RWPE1 (cell line): Measurements from ENCODE around the gene ADI1.
A peak's percentile ranks its signal among the peaks of the same experiment; 100 is the strongest.

Experiments
- CTCF ChIA-PET: fragments of 350-600 bp; sonication (Branson Sonifier 250); formaldehyde crosslinking; extraction: SDS; loops from one replicate; lab custom pipeline; 2021; lab: Yijun Ruan, JAX
- POLR2A ChIA-PET: fragments of 400-600 bp; formaldehyde crosslinking; extraction: SDS; loops from one replicate; lab custom pipeline; 2020; ENCODE audit warnings: antibody characterized with exemption; ENCODE audit not compliant: low non-redundant PET; lab: Yijun Ruan, JAX
- DNase-seq: peaks from one replicate; pipeline ENCODE4 v3.0.0; 2012; ENCODE audit warnings: low spot score
- H3K27ac ChIP-seq: fragments of 450-650 bp; 2 replicates; pipeline ENCODE4 v1.5.1; 2017
- TF ChIP-seq, protein P1 (sequence below): fragments of 450-650 bp; conservative IDR thresholded peaks from 2 replicates; pipeline ENCODE4 v1.5.1; 2017; ENCODE audit warnings: low read depth, mild to moderate bottlenecking

Gene ADI1

GRCh38 chr2:3539836-3540235 lies 20.5 kb upstream of the ADI1 start:
- H3K27ac ChIP-seq: 0 out of 2 replicates have a peak overlapping the region, but pooled peaks have one; percentile 18
- TF ChIP-seq, protein P1, sequence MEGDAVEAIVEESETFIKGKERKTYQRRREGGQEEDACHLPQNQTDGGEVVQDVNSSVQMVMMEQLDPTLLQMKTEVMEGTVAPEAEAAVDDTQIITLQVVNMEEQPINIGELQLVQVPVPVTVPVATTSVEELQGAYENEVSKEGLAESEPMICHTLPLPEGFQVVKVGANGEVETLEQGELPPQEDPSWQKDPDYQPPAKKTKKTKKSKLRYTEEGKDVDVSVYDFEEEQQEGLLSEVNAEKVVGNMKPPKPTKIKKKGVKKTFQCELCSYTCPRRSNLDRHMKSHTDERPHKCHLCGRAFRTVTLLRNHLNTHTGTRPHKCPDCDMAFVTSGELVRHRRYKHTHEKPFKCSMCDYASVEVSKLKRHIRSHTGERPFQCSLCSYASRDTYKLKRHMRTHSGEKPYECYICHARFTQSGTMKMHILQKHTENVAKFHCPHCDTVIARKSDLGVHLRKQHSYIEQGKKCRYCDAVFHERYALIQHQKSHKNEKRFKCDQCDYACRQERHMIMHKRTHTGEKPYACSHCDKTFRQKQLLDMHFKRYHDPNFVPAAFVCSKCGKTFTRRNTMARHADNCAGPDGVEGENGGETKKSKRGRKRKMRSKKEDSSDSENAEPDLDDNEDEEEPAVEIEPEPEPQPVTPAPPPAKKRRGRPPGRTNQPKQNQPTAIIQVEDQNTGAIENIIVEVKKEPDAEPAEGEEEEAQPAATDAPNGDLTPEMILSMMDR: no peak
- no peak for DNase-seq
- ChIA-PET POLR2A (no interaction called here), CTCF (interaction anchor here (0.7 kb wide), 1 partner anchor 120 kb away, joined by 3 read pairs; no protein-coding TSS in a partner anchor)

DNA sequence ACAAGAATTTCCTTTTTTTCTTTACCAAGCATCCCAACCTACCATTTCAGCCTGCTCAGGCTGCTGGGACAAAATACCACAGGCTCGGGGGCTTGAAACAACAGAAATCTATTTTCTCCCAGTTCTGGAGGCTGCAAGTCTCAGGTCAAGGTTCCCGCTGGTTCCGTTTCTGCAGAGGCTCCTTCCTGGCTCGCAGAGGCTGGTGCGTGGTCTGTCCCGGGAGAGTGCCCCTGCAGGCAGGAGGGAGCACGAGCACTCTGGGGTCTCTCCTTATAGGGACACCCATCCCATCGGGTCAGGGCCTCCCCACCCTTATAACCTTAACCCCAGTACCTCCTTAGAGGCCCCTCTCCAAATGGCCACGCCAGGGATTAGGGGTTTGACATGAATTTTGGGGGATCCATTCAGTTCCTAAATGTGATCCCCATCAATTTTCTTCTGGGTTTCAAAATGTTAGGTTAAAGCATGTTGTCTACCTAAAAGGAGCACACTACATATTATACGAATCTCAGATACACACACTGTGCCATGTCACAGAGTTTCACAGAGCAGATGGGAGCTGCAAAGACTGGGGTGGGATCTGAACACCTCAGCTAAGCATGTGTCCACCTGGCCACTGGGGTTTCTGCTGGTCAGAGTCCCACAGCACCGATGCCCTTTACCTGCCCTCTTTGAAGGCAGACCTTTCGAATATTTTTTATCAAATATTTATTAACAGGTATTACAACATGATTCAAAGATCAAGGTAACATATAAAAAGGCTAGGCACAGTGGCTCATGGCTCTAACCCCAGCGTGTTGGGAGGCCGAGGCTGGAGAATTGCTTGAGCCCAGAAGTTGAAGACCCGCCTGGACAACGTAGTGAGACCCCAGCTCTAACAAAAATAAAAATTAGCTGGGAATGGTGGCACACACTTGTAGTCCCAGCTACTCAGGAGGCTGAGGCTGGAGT lies 17.6 kb upstream of the ADI1 start:
- DNase-seq: no peak
- peak overlapping the region; percentile 99 for H3K27ac ChIP-seq
- TF ChIP-seq, protein P1: no peak
- CTCF ChIA-PET: no interaction called here
- POLR2A ChIA-PET: no interaction called here

DNA sequence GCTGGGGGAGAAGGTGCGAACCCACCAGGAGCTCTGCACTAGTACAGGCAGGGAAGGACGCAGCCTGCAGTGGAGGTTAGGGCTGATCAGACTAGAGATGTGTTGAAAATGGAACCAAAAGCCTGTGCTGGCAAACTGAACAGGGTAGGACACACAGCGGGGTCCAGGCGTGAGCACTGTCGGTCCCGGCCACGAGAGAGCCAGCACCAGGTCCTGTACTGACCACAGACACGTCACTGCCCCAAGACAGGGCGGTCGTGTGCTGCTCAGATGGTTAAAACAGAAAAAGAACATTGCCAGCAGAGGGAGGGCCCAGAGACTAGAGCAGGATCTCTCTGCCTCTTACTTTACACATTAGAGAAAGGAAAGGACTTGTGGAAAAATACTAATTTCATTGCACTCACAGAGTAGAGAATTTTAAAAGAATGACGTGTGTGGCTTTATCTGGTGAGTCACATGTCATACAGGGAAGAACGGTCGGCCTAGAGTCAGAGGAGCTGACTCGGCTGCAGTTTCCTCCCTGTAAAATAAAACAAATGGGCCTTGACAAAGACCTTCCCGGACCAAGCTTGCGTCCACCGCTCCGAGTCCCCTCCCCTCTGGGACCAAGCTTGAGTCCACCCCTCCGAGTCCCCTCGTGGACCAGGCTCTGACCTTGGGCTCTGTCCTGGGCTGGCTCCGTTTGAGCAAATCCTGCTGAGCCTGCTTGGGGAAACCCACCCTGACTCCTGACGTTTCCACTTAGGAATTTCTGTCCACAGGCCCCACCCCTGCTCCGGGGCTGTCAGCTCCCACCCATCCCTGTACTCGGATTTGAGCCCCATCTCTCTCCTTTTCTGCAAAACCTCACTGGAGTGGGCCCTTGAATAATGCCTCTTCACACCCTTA lies 16.7 kb upstream of the ADI1 start:
- POLR2A ChIA-PET: no interaction called here
- CTCF ChIA-PET: no interaction called here
- TF ChIP-seq, protein P1: no peak
- DNase-seq: peak; percentile 67
- H3K27ac ChIP-seq: peak overlapping the region; percentile 99

DNA sequence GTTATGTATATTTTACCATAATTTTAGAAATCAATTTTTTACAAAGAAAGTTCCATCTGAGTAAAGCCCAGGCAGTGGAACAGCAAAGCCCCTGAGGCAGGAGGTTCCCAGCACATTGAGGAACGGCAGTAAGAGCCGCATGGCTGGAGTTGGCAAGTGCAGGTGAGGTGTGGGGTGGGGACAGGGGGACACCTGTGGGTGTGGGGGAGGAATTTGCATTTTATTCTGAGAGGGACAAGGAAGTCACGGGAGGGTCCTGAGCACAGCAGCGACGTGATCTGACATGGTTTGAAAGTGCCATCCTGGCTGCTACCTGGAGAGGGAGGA lies 16.1 kb upstream of the ADI1 start:
- TF ChIP-seq, protein P1: no peak
- POLR2A ChIA-PET: no interaction called here
- H3K27ac ChIP-seq: peak overlapping the region; percentile 99
- no peak for DNase-seq
- CTCF ChIA-PET: no interaction called here

GRCh38 chr2:3534251-3534814 lies 15.0 kb upstream of the ADI1 start:
- CTCF ChIA-PET: interaction anchor here (0.5 kb wide), 1 partner anchor 9 kb away, joined by 5 read pairs; no protein-coding TSS in a partner anchor
- DNase-seq: no peak
- peak overlapping the region; percentile 99 for H3K27ac ChIP-seq
- POLR2A ChIA-PET: no interaction called here
- TF ChIP-seq, protein P1: no peak

DNA sequence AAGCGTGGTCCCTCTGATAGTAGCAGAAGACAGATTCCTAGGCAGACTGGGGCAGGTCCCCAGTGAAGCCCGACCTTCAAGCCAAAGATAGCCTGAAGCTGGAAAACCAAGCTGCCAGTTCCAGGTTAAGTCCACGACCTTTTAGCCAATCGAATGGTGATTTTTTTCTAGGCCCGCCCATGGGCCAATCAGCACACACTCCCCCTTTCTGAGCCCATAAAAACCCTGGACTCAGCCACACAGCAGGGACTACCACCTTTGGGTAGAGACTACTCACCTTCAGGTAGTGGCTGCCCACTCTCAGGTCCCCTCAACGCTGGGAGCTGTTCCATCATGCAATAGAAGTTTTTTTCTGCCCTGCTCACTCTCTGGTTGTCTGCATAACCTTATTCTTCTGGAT lies 14.5 kb upstream of the ADI1 start:
- ChIA-PET POLR2A (no interaction called here), CTCF (no interaction called here)
- DNase-seq: no peak
- H3K27ac ChIP-seq: peak overlapping the region; percentile 99
- TF ChIP-seq, protein P1: no peak
